ENCODE results near the gene TLX1. TPM values are rescaled to one million over a fixed set of nuclear protein-coding genes. Genes with fewer than 3 reads are reported as not detected.

The TLX1 gene
- polyA plus RNA-seq, 2 of the 4 experiments (the other 2 are of a cell fraction) = 0.06 TPM; not detected in 1

GRCh38 chr10:101092881-101093354, 38.2 kb upstream of the TLX1 start:
- no peaks in the 10 kb centered on the region for H3K9me3 ChIP-seq
- ChIA-PET CTCF (interaction anchor here (0.6 to 65.1 kb wide), 9 partner anchors 9 to 1746 kb away, joined by 3 to 2364 read pairs (median 27); partner anchors contain the start of genes KAZALD1, PDZD7 and SFXN3), POLR2A (no interaction called here)
- FAIRE-seq (no peak), DNase-seq (ENCODE audit: low read depth in 1 of 2, low spot score in 1 of 2) (peak in 1 of 2 experiments; percentile 26), ATAC-seq (peak in 1 of 2 experiments; percentile 14; a peak in 3 of 6 replicates)
- 32% methylated on average over 8 of the region's 9 CpGs for WGBS (ENCODE audit: missing lambda C conversion rate)
- peak overlapping the region; percentile 72 for H3K4me2 ChIP-seq
- peaks cover 68% of the 10 kb centered on the region for H3K4me1 ChIP-seq
- no peak overlapping the region for H3K4me3 ChIP-seq
- TF ChIP-seq RFX5 (IDR thresholded peaks at IDR 0.05) (no peak), ATOH8 (CRISPR knock-in tag; IDR thresholded peaks at IDR 0.05; ENCODE audit: low read depth) (no peak), REST (IDR thresholded peaks at IDR 0.05) (peak; percentile 63)
- H3K27ac ChIP-seq = peak overlapping the region; percentile 15 to 67; a peak in 5 of 6 replicates

- peak overlapping the region in 1 of 2 experiments; percentile 67; a peak in 4 of 6 replicates for H3K27ac ChIP-seq
- POLR2A ChIA-PET = no interaction called here
- H3K4me2 ChIP-seq = no peak overlapping the region; the same call in 2 of the 3 replicates
- DNase-seq (ENCODE audit: low read depth in 1 of 2, low spot score in 1 of 2) (no peak), FAIRE-seq (no peak), ATAC-seq (no peak)
- CTCF ChIA-PET = interaction anchor here (1.1 to 65.1 kb wide), 13 partner anchors 8 to 198 kb away, joined by 3 to 2364 read pairs (median 18); partner anchors contain the start of genes KAZALD1, PDZD7 and SFXN3
- no peak for TF ChIP-seq ELK1 (IDR thresholded peaks at IDR 0.05; ENCODE audit: low read depth, low read length)
- no peak for TF ChIP-seq TP53 (CRISPR knock-in tag; IDR thresholded peaks at IDR 0.05)
- no peak for TF ChIP-seq ZNF302 (CRISPR knock-in tag; IDR thresholded peaks at IDR 0.05)
- no peak for TF ChIP-seq SREBF2 (IDR thresholded peaks at IDR 0.05)
- TF ChIP-seq BCL3 (IDR thresholded peaks at IDR 0.05) = no peak
- no peak for TF ChIP-seq REST (IDR thresholded peaks at IDR 0.05)
- no peak for TF ChIP-seq NPAS2 (CRISPR knock-in tag; IDR thresholded peaks at IDR 0.05; ENCODE audit: borderline replicate concordance)
- no peak for TF ChIP-seq JUN (IDR thresholded peaks at IDR 0.05)
- TF ChIP-seq ESRRA (IDR thresholded peaks at IDR 0.05; ENCODE audit: borderline replicate concordance, low read length) = no peak
- no peak for TF ChIP-seq HOXB5 (CRISPR knock-in tag; IDR thresholded peaks at IDR 0.05)
- no peak for TF ChIP-seq PHF8 (IDR thresholded peaks at IDR 0.05; ENCODE audit: borderline replicate concordance, low read depth)
- TF ChIP-seq POLR2A (IDR thresholded peaks at IDR 0.05; ENCODE audit: low read length) = no peak
- TF ChIP-seq FOSL2 (IDR thresholded peaks at IDR 0.05) = no peak
- TF ChIP-seq FOSL2 (CRISPR knock-in tag; IDR thresholded peaks at IDR 0.05) = no peak
- TF ChIP-seq E2F6 (IDR thresholded peaks at IDR 0.05; ENCODE audit: borderline replicate concordance, low read depth) = no peak
- no peak for TF ChIP-seq POLR2AphosphoS2 (conservative IDR thresholded peaks at IDR 0.05; ENCODE audit: low read length)
- TF ChIP-seq HEYL (CRISPR knock-in tag; IDR thresholded peaks at IDR 0.05) = no peak
- TF ChIP-seq HOXB13 (CRISPR knock-in tag; IDR thresholded peaks at IDR 0.05; ENCODE audit: low read depth) = no peak
- no peaks in the 10 kb centered on the region for H3K9me3 ChIP-seq
- WGBS (ENCODE audit: missing lambda C conversion rate) = 74% methylated on average over 13 of the region's 14 CpGs
- no peak overlapping the region for H3K4me3 ChIP-seq
- H3K4me1 ChIP-seq = peaks cover 60% of the 10 kb centered on the region
These were observed 36.8 kb upstream of the TLX1 start for GRCh38 chr10:101094121-101094879.

Data from A549 (cell line).